SK-N-SH (cell line): Measurements from ENCODE around the gene CREB3L4. TPM values are rescaled to one million over a fixed set of nuclear protein-coding genes. Genes with fewer than 3 reads are reported as not detected.

Experiments
- CTCF ChIA-PET: fragments of 300-600, 350-600 bp; formaldehyde crosslinking; extraction: SDS; loops from one replicate; lab custom pipeline; 2021; lab: Yijun Ruan, JAX
- POLR2A ChIA-PET: fragments of 350-600 bp; sonication (Branson Sonifier 250); formaldehyde crosslinking; extraction: SDS; loops from one replicate; lab custom pipeline; 2020; ENCODE audit warnings: antibody characterized with exemption, inconsistent platforms; lab: Yijun Ruan, JAX
- DNase-seq: peaks from one replicate; pipeline ENCODE4 v3.0.0; 2012
- H2AFZ ChIP-seq: fragments of 200-600 bp; sonication (generic); 2 replicates; pipeline ENCODE4 v1.8.1; 2016; ENCODE audit warnings: antibody characterized with exemption, mild to moderate bottlenecking, low read depth
- H3F3A ChIP-seq: fragments of 200-600 bp; sonication (generic); replicated peaks from 2 replicates; pipeline ENCODE3; 2016; ENCODE audit warnings: antibody characterized with exemption, mild to moderate bottlenecking; ENCODE audit not compliant: insufficient read depth
- H3K27ac ChIP-seq, 2 experiments: fragments of 200-500 bp in 1 of 2; fragments of 200-600 bp in 1 of 2; sonication (Bioruptor generic) in 1 of 2; sonication (generic), shearing (Covaris generic) in 1 of 2; 2 replicates each; pipeline versions ENCODE4 v1.5.1 to v1.6.1; 2014 to 2016; ENCODE audit warnings: low read depth in 2 of 2, inconsistent platforms in 1 of 2, low read length in 1 of 2, mild to moderate bottlenecking in 1 of 2, mixed read lengths in 1 of 2
- H3K27me3 ChIP-seq: fragments of 200-600 bp; sonication (generic), shearing (Covaris generic); 2 replicates; pipeline ENCODE4 v1.6.1; 2016; ENCODE audit warnings: mixed run types; ENCODE audit not compliant: insufficient read depth
- H3K36me3 ChIP-seq, 2 experiments: fragments of 200-500 bp in 1 of 2; fragments of 200-600 bp in 1 of 2; sonication (Bioruptor generic) in 1 of 2; sonication (generic) in 1 of 2; replicated peaks in 1 of 2; 2 replicates each; pipeline versions ENCODE3 to v1.5.1; 2014 to 2016; ENCODE audit warnings: low read length in 1 of 2, mild to moderate bottlenecking in 1 of 2; ENCODE audit not compliant: insufficient read depth in 2 of 2, control insufficient read depth in 1 of 2
- H3K4me1 ChIP-seq, 2 experiments: fragments of 200-500 bp in 1 of 2; fragments of 200-600 bp in 1 of 2; sonication (Bioruptor generic) in 1 of 2; sonication (generic), shearing (Covaris generic) in 1 of 2; 2 replicates each; pipeline versions ENCODE4 v1.5.1 to v1.6.1; 2014 to 2016; ENCODE audit warnings: low read depth in 1 of 2, low read length in 1 of 2, mixed run types in 1 of 2; ENCODE audit not compliant: insufficient read depth in 2 of 2, control insufficient read depth in 1 of 2
- H3K4me2 ChIP-seq: fragments of 200-600 bp; sonication (generic), shearing (Covaris generic); 2 replicates; pipeline ENCODE4 v1.6.1; 2017; ENCODE audit warnings: mixed run types
- H3K4me3 ChIP-seq, 2 experiments: fragments of 200-500 bp in 1 of 2; fragments of 200-600 bp in 1 of 2; sonication (Bioruptor generic) in 1 of 2; sonication (generic), shearing (Covaris generic) in 1 of 2; 2 replicates each; pipeline versions ENCODE4 v1.5.1 to v1.8.1; 2014 to 2016; ENCODE audit warnings: low read depth in 2 of 2, inconsistent platforms in 1 of 2, low read length in 1 of 2, mild to moderate bottlenecking in 1 of 2, mixed read lengths in 1 of 2, moderate library complexity in 1 of 2
- H3K79me2 ChIP-seq: fragments of 200-600 bp; sonication (generic); 2 replicates; pipeline ENCODE4 v1.8.1; 2017; ENCODE audit warnings: mild to moderate bottlenecking; ENCODE audit not compliant: insufficient read depth
- H3K9ac ChIP-seq: fragments of 200-600 bp; sonication (generic); 2 replicates; pipeline ENCODE4 v1.6.1; 2017; ENCODE audit warnings: mixed run types
- H3K9me2 ChIP-seq: fragments of 200-600 bp; sonication (generic); 2 replicates; pipeline ENCODE4 v1.6.1; 2017; ENCODE audit warnings: mixed run types
- H3K9me3 ChIP-seq: fragments of 200-600 bp; sonication (generic); 2 replicates; pipeline ENCODE4 v1.6.1; 2017; ENCODE audit warnings: mixed run types, mild to moderate bottlenecking, moderate library complexity
- H4K20me1 ChIP-seq: fragments of 200-600 bp; sonication (generic); 2 replicates; pipeline ENCODE4 v1.6.1; 2017; ENCODE audit warnings: mild to moderate bottlenecking, mixed run types; ENCODE audit not compliant: insufficient read depth
- ELF1 ChIP-seq: IDR thresholded peaks from 2 replicates; pipeline ENCODE4 v1.4.0; 2012
- FOXJ3 ChIP-seq: sonication (generic); formaldehyde crosslinking; IDR thresholded peaks from 2 replicates; pipeline ENCODE4 v1.5.1; 2020; ENCODE audit warnings: mild to moderate bottlenecking, missing genetic modification reagents
- FOXM1 ChIP-seq: IDR thresholded peaks from 2 replicates; pipeline ENCODE4 v1.4.0; 2012; ENCODE audit warnings: low read depth, mild to moderate bottlenecking
- GABPA ChIP-seq: IDR thresholded peaks from 2 replicates; pipeline ENCODE4 v1.4.0; 2012; ENCODE audit warnings: low read depth, mild to moderate bottlenecking
- MAX ChIP-seq: IDR thresholded peaks from 2 replicates; pipeline ENCODE4 v1.4.0; 2012; ENCODE audit warnings: low read depth
- MEF2A ChIP-seq: IDR thresholded peaks from 2 replicates; pipeline ENCODE4 v1.4.0; 2012; ENCODE audit warnings: low read depth, borderline replicate concordance
- MXI1 ChIP-seq: IDR thresholded peaks from 2 replicates; pipeline ENCODE4 v1.6.1; 2012; ENCODE audit warnings: mild to moderate bottlenecking, low read depth, low read length, improper control_type of control experiment
- RFX5 ChIP-seq: IDR thresholded peaks from 2 replicates; pipeline ENCODE4 v1.6.1; 2012; ENCODE audit warnings: mild to moderate bottlenecking, improper control_type of control experiment, low read length
- USF2 ChIP-seq: fragments of 150-350 bp; IDR thresholded peaks from 2 replicates; pipeline ENCODE4 v1.6.1; 2017; ENCODE audit warnings: antibody characterized with exemption, low read length, low read depth, borderline replicate concordance
- YY1 ChIP-seq: IDR thresholded peaks from 2 replicates; pipeline ENCODE4 v1.4.0; 2012; ENCODE audit warnings: low read depth, mild to moderate bottlenecking
- ZBTB33 ChIP-seq: IDR thresholded peaks from 2 replicates; pipeline ENCODE4 v1.4.0; 2012; ENCODE audit warnings: low read depth, borderline replicate concordance
- WGBS: methylation state at CpG from one replicate; pipeline ENCODE4 v1.1.6; 2017; ENCODE audit warnings: low lambda C conversion rate; 5-methylcytosine and 5-hydroxymethylcytosine counted together
- polyA plus RNA-seq, 3 experiments: library from polyadenylated mRNA; depleted of rRNA; stranded (reverse); fragments of >200 nt; gene quantifications; 2 replicates each; pipeline ENCODE4 v1.2.3, GENCODE V29; 2012

CREB3L4 gene
- polyA plus RNA-seq, 1 of the 3 experiments (the other 2 are of a cell fraction) = 12.8 TPM

- no peak for TF ChIP-seq ZBTB33
- no peak for TF ChIP-seq MXI1
These were observed 26.9 kb upstream of the CREB3L4 start (continued) for GRCh38 chr1:153940756-153941155.

GRCh38 chr1:153941826-153942725, 25.6 kb upstream of the CREB3L4 start:
- H3K27ac ChIP-seq = no peak overlapping the region
- peaks cover 7 to 51% of the 10 kb centered on the region in 2 experiments for H3K36me3 ChIP-seq
- CTCF ChIA-PET = interaction anchor here (0.6 to 1.5 kb wide), 3 partner anchors 26 to 330 kb away, joined by 3 to 4 read pairs (median 3); partner anchors contain the start of genes CREB3L4 and HAX1
- peaks cover 4% of the 10 kb centered on the region for H3F3A ChIP-seq
- H3K4me1 ChIP-seq = peaks cover 3 to 17% of the 10 kb centered on the region in 2 experiments; a peak in 2 of 4 replicates
- no peak for TF ChIP-seq FOXM1
- no peak for TF ChIP-seq RFX5
- no peak for TF ChIP-seq FOXJ3 (CRISPR knock-in tag)
- TF ChIP-seq USF2 = no peak
- TF ChIP-seq MEF2A = no peak
- TF ChIP-seq YY1 = no peak
- no peak for TF ChIP-seq ELF1
- TF ChIP-seq MAX = no peak
- no peak for TF ChIP-seq GABPA
- TF ChIP-seq, all 33 proteins: peak for 0
- Histone ChIP-seq H4K20me1 (no peaks in the 10 kb centered on the region), H3K27me3 (no peaks in the 10 kb centered on the region), H3K4me3 (no peak overlapping the region), H3K9ac (no peak overlapping the region), H3K79me2 (peaks cover 29% of the 10 kb centered on the region), H3K9me2 (no peaks in the 10 kb centered on the region), H2AFZ (no peak overlapping the region), H3K9me3 (no peaks in the 10 kb centered on the region), H3K4me2 (no peak overlapping the region)
- 98% methylated on average over 27 of the region's 34 CpGs for WGBS
- POLR2A ChIA-PET = interaction anchor here (2.0 kb wide), 1 partner anchor 19 kb away, joined by 6 read pairs; the partner anchor contains the start of gene GATAD2B
- peak; percentile 13 for DNase-seq
